ENCODE measurements around the gene PRSS2.

DNA sequence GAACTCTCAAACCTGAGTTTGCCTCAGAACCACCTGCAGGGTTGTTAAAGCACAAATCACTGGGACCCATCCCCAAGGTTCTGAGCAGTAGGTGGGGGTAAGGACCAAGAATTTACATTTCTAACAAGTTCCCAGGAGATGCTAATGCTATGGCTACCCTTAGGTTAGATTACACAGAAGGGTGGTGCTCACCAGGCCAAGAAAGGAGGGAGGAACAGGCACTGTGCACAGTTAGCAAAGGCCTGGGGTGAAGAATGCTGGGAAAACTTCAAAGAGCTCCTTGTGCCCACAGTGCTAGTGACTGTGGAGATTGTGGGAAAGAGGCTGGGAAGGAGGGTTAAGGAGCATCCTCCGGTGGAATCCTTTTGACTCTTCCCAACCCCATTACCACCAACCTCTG lies 8.7 kb upstream of the PRSS2 start:
- no peak for TF ChIP-seq GATA2 (IDR thresholded peaks at IDR 0.05; ENCODE audit: low read depth, low read length)
- TF ChIP-seq GATA3 (IDR thresholded peaks at IDR 0.05; ENCODE audit: low read depth, low read length), result no peak
